ENCODE results near the gene KIAA1671.

Gene KIAA1671

DNA sequence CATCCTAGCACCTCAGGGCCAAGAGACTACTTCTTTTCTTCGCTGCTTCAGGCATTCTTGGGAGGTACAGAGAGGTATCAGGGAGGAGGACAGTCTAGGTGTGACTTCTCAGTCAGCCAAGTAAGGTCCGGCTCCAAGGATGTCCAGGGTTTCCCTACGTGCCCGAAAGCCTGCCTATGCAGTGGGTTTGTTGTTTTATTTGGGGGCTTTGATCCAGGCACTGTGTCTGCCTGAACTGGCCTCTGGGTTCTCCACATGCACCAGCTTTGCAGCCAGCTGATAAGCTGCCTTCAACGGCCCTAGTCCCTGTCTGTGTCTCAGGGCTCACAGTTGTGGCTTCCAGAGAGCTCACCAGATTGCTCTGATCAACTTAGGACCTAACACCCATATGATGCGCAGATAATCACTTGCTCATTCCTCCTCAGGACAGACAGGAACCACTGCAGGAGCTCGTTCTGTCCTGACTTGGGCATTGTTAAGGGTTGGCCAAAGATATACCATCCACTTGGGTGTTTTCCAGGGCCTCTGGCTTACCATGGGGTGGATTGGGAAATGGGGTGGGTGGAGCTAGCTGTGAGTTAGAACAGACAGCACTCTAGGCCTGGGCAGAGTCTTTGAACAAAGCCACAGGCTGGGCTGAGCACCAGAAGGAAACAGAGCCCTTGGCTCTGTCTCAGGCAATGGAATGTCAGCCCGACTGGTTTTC is 201.6 kb downstream of the KIAA1671 start:
- no peak for DNase-seq

- DNase-seq, result no peak
These were observed 202.1 kb downstream of the KIAA1671 start for GRCh38 chr22:25154667-25154999.

DNA sequence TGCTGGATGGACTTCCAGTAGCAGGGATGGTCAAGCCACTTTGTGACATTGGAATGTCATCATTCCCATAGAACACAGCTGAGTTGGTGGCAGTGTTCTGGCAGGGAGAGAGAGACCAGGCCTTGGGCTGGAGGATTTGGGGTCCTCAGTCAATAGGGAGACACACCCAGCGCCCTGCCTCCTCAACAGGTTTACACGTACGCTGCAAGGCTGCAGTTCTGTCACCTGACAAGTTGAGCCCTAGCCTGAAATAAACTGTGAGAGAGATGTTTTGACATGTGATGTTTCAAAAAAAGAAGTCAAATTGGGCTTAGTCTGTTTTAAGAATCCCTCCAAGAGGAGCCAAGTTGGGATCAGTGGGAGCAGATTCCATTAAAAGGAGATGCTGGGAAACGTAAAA is 204.2 kb downstream of the KIAA1671 start:
- no peak for DNase-seq

- no peak for DNase-seq
These were observed 206.5 kb downstream of the KIAA1671 start for GRCh38 chr22:25159028-25159427.

DNA sequence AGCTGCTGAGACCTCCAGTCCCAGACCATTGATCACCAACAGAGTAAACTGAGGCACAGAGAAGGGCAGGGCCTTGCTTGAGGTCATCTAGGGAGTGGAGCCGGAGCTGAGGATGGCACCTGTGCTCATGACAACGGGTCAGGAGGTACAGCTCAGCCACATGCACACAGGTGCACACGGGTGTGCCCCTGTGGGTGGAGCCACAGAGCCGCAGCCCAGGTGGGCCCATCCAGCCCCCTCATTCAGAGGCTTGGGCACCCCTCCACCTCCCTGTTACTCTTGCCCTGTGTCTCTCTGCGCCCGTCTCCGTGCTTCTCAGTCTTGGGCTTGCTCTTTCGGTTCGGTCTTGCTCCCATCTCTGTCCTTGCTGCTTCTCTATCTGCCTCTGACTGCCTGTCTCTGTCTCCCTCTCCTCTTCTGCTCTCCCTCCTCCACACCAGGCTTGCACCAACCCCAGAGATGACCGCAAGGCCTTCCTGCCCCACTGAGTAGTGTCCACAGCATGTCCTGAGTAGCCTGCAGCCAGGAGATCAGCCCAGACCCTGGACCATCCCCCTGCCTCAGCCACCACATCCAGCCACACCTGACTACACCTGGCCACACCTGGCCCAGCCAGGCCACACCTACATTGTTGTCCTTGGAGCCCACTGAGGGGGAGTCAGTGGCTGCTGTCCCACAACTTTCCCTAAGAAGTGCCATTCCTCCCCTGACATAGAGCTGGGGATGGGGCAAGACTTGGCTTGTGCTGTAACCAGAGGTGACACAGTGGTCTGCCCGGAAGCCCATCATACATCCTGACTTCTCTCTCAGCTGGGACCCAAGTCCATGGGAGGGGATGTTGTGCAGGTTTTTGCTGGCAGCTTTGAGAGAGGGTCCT is 207.8 kb downstream of the KIAA1671 start:
- DNase-seq, result no peak

DNA sequence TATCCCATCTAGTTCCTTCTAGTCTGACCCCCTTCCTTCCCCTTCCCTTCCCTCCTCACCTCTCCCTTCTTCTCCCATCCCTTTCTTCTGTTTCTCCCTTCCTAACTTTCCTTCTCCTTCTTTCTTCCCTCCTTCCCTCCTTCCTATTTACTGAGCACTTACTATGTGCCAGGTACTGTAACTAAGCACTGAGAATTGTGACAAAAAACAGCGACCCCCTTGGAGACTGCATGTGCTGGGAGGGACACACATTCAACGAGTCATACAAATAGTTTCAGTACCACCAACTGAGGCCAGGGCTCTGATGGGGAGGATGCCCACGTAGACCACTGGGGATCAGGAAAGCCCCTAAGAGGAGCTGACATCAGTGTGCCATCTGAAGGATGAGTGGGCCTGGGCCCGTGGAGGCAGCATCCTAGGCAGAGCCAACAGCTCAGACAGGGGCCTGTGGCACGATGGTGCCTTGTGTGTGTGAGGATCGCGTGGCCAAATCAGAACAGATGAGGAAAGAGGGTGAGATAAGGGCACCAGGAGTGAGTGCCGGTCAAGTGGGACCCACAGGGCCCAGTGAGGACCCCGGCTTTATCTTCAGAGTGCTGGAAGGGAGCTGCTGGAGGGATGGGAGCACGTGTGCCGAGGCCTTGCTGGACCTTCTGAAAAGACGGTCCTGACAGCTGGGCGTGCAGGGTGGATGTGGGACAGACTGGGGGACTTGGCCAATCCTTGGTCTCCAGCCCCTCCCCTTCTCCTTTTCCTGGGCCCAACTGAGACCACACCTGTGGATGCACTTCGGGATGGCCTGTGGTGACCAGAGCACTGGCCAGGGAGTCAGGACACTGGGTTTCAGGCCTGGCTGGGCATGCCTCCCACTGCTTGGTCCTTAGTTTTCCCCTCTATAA is 208.8 kb downstream of the KIAA1671 start:
- DNase-seq, result no peak

DNA sequence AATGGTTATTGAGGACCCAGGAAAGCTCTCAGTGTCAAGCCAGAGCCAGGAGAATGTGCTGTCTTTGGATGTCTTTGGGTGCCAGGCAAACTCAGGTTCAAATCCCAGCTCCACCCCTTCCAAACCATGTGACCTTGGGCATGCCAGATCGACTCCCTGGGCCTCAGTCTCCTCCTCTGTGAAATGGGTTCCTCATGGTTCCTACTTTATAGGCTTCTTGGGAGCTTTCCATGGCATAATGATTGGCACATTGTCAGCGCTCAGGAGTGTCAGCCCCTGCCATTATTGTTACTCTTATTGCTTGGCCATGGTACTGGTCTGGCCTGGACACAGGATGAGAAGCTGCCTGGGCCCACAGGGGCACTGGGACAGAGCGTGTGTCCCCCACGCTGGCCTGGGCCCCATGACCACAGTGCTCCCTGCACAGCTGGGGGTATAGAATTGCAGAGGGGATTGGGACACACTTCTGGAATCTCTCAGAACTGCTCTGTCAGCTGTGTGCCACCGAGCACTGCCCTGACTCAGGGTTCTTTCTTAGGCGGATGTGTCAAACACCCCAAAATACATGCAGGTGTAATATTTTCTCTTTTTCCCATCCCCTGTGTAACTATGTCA is 209.5 kb downstream of the KIAA1671 start:
- no peak for DNase-seq

DNA sequence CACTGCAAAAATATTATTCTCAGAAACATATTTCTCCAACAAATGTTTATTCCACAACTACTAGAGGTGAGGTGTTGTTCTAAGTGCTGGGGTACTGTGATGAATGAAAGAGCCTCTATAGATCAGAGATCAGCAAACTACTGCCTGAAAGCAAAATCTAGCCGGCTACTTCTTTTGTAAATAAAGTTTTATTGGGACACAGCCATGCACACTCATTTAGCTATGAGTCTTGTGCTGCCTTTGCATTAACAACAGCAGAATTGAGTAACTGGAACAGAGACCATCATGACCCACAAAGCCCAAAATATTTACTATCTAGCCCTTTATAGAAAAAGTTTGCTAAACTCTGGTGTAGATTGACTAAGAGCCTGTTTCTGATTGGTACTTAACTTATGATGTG is 210.0 kb downstream of the KIAA1671 start:
- no peak for DNase-seq

DNA sequence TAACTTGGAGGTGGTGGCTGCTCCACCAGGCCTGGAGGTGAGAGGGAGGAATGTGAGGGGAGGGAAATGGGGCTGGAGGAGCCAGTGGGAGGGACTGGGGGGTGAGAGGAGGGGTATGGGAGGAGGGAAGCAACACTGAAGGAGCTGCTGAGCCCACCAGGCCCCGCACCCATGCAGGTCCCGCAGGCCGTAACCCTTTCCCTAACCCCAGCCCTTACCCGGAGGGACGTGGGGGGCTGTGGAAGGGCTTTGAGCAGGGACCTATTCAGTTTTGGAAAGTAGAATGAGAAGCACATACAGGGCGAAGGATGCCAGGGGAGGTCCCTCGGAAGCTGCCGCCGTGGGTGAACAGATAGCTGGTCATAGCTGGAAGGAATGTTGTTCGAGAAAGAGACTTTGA is 213.3 kb downstream of the KIAA1671 start:
- no peak for DNase-seq

DNA sequence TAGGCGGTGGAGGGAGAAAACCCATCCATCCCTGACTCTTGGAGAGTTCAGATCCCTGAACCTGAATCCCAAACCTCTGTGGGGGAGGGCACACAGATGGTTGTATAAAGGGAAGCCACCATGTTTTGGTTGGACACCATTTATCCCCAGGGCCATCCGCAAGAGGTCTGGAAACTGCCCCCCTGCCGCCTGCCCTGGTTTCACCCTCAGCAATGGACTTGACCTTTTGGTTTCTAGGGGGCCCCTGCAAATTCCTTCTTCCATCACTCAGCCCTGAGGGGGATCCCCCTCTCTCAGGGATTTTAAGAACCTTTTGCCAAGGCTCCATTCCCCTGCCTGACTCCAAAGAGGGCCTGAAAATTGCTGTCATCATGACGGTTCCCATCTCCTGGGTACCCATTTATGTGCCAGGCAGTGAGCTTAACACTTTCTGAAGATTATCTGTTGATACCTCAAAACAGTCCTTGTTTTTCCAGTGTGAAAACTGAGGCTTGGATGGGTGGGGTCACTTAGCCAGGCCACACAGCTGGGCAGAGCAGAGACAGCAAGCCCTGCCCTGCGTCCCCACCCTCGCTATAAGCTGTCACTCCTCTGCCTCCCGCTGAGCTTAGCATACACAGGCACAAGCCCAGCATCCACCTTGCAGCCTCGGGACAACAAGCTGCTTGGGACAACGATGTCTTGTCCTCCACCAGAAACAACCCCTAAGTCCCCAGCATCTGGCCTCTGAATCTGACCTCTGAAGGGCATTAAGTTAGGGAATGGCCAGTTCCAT is 213.9 kb downstream of the KIAA1671 start:
- DNase-seq, result no peak

GRCh38 chr22:25167082-25167481 is 214.6 kb downstream of the KIAA1671 start:
- DNase-seq, result no peak

GRCh38 chr22:25167834-25168601 is 215.5 kb downstream of the KIAA1671 start:
- DNase-seq, result no peak

- no peak for DNase-seq
These were observed 216.9 kb downstream of the KIAA1671 start for GRCh38 chr22:25169278-25170031.

GRCh38 chr22:25170426-25170980 is 218.0 kb downstream of the KIAA1671 start:
- no peak for DNase-seq

GRCh38 chr22:25172153-25172552 is 219.6 kb downstream of the KIAA1671 start:
- no peak for DNase-seq

DNA sequence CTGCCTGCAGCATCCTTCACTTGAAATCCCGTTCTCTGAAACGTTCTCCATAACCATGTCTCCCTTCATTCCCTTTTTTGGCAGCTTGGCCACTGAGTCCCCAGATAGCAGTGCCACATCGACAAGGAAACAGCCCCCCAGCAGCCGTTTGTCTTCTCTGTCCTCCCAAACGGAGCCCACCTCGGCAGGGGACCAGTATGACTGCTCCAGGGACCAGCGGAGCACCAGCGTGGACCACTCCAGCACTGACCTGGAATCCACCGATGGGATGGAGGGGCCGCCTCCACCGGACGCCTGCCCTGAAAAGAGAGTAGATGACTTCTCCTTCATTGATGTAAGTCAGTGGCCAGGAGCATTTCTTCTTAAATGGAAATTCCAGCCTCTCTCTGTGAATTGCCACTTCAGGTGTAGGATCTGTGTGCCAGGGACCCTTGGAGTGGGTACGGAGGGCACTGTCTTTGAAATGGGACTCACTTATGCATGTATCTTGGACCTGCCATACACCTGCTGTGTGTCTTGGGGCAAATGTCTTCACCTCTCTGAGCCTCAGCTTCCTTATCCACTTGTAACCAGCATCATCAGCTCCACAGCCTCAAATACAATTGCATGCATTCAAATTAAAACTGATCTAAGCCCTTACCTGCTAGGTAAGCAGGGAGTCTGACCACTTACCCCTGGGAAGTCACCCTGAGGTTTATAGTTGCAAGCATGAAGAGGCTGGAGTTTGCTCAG is 221.8 kb downstream of the KIAA1671 start:
- no peak for DNase-seq

DNA sequence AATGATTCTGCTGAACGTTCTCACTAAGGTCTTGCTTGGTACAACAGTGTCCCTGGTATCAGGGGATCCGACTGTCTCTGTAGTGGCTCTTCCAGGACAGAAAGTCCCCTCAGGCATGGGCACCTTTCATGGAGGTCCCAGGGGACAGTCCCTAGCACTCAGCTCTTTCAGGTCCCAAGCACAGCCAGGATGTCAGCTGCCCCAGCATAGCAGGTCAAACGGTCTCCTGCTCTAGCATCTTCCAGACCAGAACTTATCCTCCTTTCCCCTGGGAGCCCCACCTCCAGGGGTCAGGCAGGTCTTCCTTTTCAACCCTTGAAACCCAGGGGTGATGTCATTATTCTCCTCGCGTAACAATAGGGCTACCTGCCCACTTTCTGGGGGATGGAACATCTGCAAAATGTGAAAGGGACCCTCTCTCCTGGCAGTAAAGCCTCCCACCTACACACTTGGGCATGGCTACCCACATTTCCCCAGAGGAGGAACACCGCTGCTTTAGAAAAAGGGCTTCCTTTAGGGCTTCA is 222.4 kb downstream of the KIAA1671 start:
- DNase-seq, result no peak

DNA sequence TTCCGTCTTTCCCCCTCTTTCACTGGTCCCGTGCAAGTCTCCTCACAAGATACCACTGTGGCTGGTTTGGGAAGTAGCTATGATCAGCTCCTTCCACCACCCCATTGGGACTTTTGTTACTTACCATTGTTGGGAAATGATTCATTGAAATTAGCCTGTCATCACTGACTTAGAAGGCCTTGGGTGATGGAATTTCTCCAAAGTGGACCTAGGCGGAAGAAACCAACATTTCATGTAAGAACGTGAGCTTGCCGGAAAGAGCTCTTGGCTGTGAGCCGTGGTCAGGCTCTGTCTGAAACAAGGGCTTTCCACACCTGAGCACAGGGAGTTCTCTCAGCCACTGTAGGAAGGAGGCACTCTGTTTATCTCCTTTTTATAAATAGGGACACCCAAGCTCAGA is 223.7 kb downstream of the KIAA1671 start:
- no peak for DNase-seq

DNA sequence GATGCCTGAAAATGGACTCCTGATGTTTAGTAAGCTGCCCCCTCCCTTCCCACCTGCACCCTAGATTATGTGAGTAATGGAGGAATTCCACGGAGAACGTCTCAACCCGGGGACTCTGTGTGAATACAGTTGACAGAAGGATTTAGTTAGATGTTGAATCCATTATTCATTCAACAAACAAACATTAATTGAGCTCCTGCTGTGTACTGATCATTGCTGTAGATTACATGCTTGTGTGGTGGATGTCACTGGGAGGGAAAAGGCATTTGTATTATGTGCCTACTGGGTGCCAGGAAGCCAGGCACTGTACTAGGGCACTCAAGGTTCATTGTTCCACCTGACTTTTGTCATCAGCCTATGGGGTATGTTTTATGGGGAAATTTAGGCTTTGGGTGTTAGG is 224.3 kb downstream of the KIAA1671 start:
- no peak for DNase-seq

All from inflammatory macrophage treated with lipopolysaccharide for 4 hours (primary cell).